HL-60/S4 treated with phorbol 12-myristate 13-acetate at 8.2 ng/mL for 4 days and 3 days (cell line): ENCODE measurements around the gene CPNE1.
"Not testable (repeated sequence)": the region's sequence is repeated elsewhere in the genome, so short reads cannot be mapped to it uniquely, and the experiment has no call there.

Source experiments
- in situ Hi-C: fragments of 300-500 bp; cut with MboI; formaldehyde crosslinking; loops from 2 replicates; pipeline ENCODE4 v1.15.0; 2022; ENCODE audit warnings: low sequenced_read_pairs

The CPNE1 gene

GRCh38 chr20:35698298-35699126 is 33.8 kb upstream of the CPNE1 start:
- in situ Hi-C loops, result no loop called here

GRCh38 chr20:35697696-35698297 is 33.1 kb upstream of the CPNE1 start:
- in situ Hi-C loops, result no loop called here

- in situ Hi-C loops, result no loop called here
These were observed 31.3 kb upstream of the CPNE1 start for GRCh38 chr20:35695978-35696377.

GRCh38 chr20:35695245-35695749 is 30.6 kb upstream of the CPNE1 start:
- in situ Hi-C loops, result no loop called here

GRCh38 chr20:35690265-35690664 is 25.6 kb upstream of the CPNE1 start:
- in situ Hi-C loops, result no loop called here

GRCh38 chr20:35686872-35687271 is 22.2 kb upstream of the CPNE1 start:
- in situ Hi-C loops, result not testable (repeated sequence)

GRCh38 chr20:35685368-35685767 is 20.7 kb upstream of the CPNE1 start:
- in situ Hi-C loops, result not testable (repeated sequence)

GRCh38 chr20:35681960-35682359 is 17.3 kb upstream of the CPNE1 start:
- in situ Hi-C loops, result no loop called here

- in situ Hi-C loops, result no loop called here
These were observed 15.9 kb upstream of the CPNE1 start for GRCh38 chr20:35680452-35681183.

GRCh38 chr20:35674921-35675320 is 10.2 kb upstream of the CPNE1 start:
- in situ Hi-C loops, result no loop called here

GRCh38 chr20:35673884-35674283 is 9.2 kb upstream of the CPNE1 start:
- in situ Hi-C loops, result no loop called here

- in situ Hi-C loops, result no loop called here
These were observed 5.0 kb upstream of the CPNE1 start for GRCh38 chr20:35669681-35670080.

GRCh38 chr20:35669221-35669620 is 4.5 kb upstream of the CPNE1 start:
- in situ Hi-C loops, result no loop called here

GRCh38 chr20:35665949-35666288 is 1.2 kb upstream of the CPNE1 start:
- in situ Hi-C loops, result no loop called here

GRCh38 chr20:35663516-35664465 is 909 bp downstream of the CPNE1 start:
- in situ Hi-C loops, result no loop called here

GRCh38 chr20:35662551-35662950 is 2.1 kb downstream of the CPNE1 start:
- in situ Hi-C loops, result no loop called here

GRCh38 chr20:35661908-35662307 is 2.8 kb downstream of the CPNE1 start:
- in situ Hi-C loops, result no loop called here

- in situ Hi-C loops, result no loop called here
These were observed 3.6 kb downstream of the CPNE1 start for GRCh38 chr20:35661053-35661452.

GRCh38 chr20:35660122-35660937 is 4.4 kb downstream of the CPNE1 start:
- in situ Hi-C loops, result no loop called here

GRCh38 chr20:35657271-35657670 is 7.4 kb downstream of the CPNE1 start:
- in situ Hi-C loops, result no loop called here
